ENCODE measurements around the gene CEP85L.

The CEP85L gene

DNA sequence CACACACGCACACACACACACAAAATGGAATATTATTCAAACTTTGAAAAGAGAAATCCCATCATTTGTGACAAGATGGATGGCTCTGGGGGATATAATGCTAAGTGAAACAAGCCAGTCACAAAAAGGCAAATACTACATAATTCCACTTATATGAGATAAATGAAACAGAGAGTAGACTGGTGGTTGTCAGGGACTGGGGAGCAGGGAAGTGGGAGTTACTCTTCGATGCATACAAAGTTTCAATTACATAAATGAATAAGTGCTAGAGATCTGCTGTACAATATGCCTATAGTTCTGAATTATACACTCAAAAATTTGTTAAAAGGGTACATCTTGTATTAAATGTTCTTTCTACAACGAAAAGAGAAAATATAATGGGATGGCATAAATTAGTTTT lies 161.4 kb downstream of the CEP85L start:
- Histone ChIP-seq H3K79me1 (ENCODE audit: low read length) (no peaks in the 10 kb centered on the region), H3K14ac (ENCODE audit: low read length) (no peak overlapping the region), H3K4me2 (ENCODE audit: low read length) (no peak overlapping the region), H4K91ac (ENCODE audit: low read depth, low read length) (no peak overlapping the region), H4K12ac (ENCODE audit: low read depth, low read length) (no peak overlapping the region), H3K9ac (ENCODE audit: low read length) (no peak overlapping the region), H3K79me2 (ENCODE audit: control insufficient read depth, insufficient read depth, low read length, poor library complexity) (no peaks in the 10 kb centered on the region), H3K4me1 (ENCODE audit: control insufficient read depth in 1 of 2, insufficient read depth in 2 of 2, low read length in 2 of 2) (peaks cover 2% of the 10 kb centered on the region in 2 experiments), H2AK5ac (ENCODE audit: low read length) (no peak overlapping the region), H4K8ac (ENCODE audit: low read depth, low read length) (no peak overlapping the region), H2AFZ (ENCODE audit: insufficient read depth, low read length, poor library complexity) (no peak overlapping the region), H2BK120ac (ENCODE audit: insufficient read depth, low read length, poor library complexity) (no peak overlapping the region), H3K9me3 (ENCODE audit: insufficient read depth, low read depth, low read length) (no peaks in the 10 kb centered on the region), H3K4me3 (ENCODE audit: low read depth, low read length) (no peak overlapping the region), H3K27me3 (ENCODE audit: insufficient read depth, low read length) (no peaks in the 10 kb centered on the region), H3K23ac (ENCODE audit: low read length) (no peak overlapping the region), H3K27ac (ENCODE audit: low read depth, low read length) (no peak overlapping the region), H3K18ac (ENCODE audit: low read length) (no peak overlapping the region), H3K36me3 (ENCODE audit: control insufficient read depth in 1 of 2, insufficient read depth in 2 of 2, low read length in 2 of 2) (peaks cover 0 to 2% of the 10 kb centered on the region in 2 experiments), H2BK5ac (ENCODE audit: low read depth, low read length, poor library complexity) (no peak overlapping the region), H3K4ac (ENCODE audit: low read depth, low read length) (no peak overlapping the region), H2BK12ac (ENCODE audit: low read length) (no peak overlapping the region)
- WGBS (ENCODE audit: extremely low coverage, insufficient coverage, insufficient read length), result no CpG with 5 or more reads among the region's 3 CpGs
- no peak for DNase-seq

DNA sequence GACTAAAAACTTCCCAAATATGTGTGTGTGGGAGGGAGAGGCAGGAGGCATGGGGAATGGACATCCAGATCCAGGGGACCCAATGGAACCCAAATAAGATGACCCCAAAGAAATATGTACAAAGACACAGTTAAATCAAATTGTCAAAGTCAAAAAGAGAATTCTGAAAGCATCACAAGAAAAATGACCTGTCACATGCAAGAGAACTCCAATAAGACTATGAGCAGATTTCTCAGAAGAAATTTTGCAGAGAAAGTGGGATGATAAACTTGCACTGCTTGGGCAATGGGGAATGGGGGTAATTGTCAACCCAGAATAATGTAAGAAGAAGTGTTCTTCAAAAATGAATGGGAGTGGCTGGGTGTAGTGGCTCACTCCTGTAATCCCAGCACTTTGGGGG lies 162.8 kb downstream of the CEP85L start:
- no peak overlapping the region for H3K14ac ChIP-seq (ENCODE audit: low read length)
- no peak overlapping the region for H3K4ac ChIP-seq (ENCODE audit: low read depth, low read length)
- H2BK12ac ChIP-seq (ENCODE audit: low read length), result no peak overlapping the region
- H4K12ac ChIP-seq (ENCODE audit: low read depth, low read length), result no peak overlapping the region
- no peak overlapping the region for H2BK120ac ChIP-seq (ENCODE audit: insufficient read depth, low read length, poor library complexity)
- H3K9ac ChIP-seq (ENCODE audit: low read length), result no peak overlapping the region
- no peak overlapping the region for H3K18ac ChIP-seq (ENCODE audit: low read length)
- no peaks in the 10 kb centered on the region for H3K79me1 ChIP-seq (ENCODE audit: low read length)
- no peak overlapping the region for H2BK5ac ChIP-seq (ENCODE audit: low read depth, low read length, poor library complexity)
- H2AK5ac ChIP-seq (ENCODE audit: low read length), result no peak overlapping the region
- no peaks in the 10 kb centered on the region for H3K9me3 ChIP-seq (ENCODE audit: insufficient read depth, low read depth, low read length)
- no peaks in the 10 kb centered on the region for H3K4me1 ChIP-seq (ENCODE audit: control insufficient read depth in 1 of 2, insufficient read depth in 2 of 2, low read length in 2 of 2)
- H2AFZ ChIP-seq (ENCODE audit: insufficient read depth, low read length, poor library complexity), result no peak overlapping the region
- H3K27ac ChIP-seq (ENCODE audit: low read depth, low read length), result no peak overlapping the region
- H3K4me3 ChIP-seq (ENCODE audit: low read depth, low read length), result no peak overlapping the region
- no peaks in the 10 kb centered on the region for H3K79me2 ChIP-seq (ENCODE audit: control insufficient read depth, insufficient read depth, low read length, poor library complexity)
- peaks cover 0 to 2% of the 10 kb centered on the region in 2 experiments for H3K36me3 ChIP-seq (ENCODE audit: control insufficient read depth in 1 of 2, insufficient read depth in 2 of 2, low read length in 2 of 2)
- DNase-seq, result no peak
- no peak overlapping the region for H3K23ac ChIP-seq (ENCODE audit: low read length)
- H3K27me3 ChIP-seq (ENCODE audit: insufficient read depth, low read length), result no peaks in the 10 kb centered on the region
- no peak overlapping the region for H3K4me2 ChIP-seq (ENCODE audit: low read length)
- H4K91ac ChIP-seq (ENCODE audit: low read depth, low read length), result no peak overlapping the region
- H4K8ac ChIP-seq (ENCODE audit: low read depth, low read length), result no peak overlapping the region

DNA sequence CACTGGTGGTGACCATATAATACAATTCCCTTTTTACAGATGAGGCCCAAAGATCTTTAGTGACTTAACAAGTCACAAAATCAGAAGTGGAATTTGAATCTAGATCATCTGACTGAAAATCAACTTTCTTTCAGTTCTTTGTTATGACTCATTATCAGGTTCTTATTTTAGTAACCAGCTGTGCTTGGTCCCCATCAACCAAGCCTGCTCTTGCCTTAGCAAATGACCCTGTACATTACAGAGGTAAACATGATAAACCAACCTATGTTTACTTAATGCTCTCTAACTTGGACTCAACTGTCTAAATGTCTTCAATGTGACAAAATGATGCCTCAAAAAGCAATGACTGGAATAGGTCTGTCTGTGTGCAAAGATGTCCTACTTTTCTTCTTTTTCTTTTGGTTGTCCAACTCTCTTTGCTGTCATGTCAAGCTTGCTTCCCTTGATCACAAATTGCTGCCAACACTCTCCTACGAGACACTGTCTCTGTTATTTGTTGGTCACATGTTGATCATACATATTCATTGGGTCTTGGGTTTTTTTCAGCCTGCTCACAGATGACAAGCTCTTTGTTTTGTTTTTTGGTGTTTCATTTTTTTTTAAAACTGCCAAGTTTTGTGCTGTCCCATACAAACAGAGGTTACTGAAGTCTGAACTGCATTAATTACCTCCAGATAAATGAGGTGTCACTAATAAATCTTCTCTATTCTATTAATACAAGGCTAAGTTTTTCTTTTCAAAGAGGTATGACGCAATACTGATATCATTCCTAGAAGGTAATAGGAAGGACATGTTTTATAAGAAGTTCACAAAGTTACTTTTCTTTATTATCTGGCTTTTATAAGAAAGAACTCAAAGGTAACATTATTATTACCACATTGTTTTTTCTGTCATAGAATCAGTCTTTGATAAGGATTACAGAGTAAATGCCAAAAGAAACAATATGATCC lies 165.5 kb downstream of the CEP85L start:
- H3K27ac ChIP-seq (ENCODE audit: low read depth, low read length), result no peak overlapping the region
- no peaks in the 10 kb centered on the region for H3K27me3 ChIP-seq (ENCODE audit: insufficient read depth, low read length)
- H3K4ac ChIP-seq (ENCODE audit: low read depth, low read length), result no peak overlapping the region
- WGBS (ENCODE audit: extremely low coverage, insufficient coverage, insufficient read length), result no CpG with 5 or more reads among the region's 2 CpGs
- H3K79me1 ChIP-seq (ENCODE audit: low read length), result no peaks in the 10 kb centered on the region
- H2AK5ac ChIP-seq (ENCODE audit: low read length), result no peak overlapping the region
- H3K36me3 ChIP-seq (ENCODE audit: control insufficient read depth in 1 of 2, insufficient read depth in 2 of 2, low read length in 2 of 2), result peaks cover 0 to 2% of the 10 kb centered on the region in 2 experiments
- no peaks in the 10 kb centered on the region for H3K9me3 ChIP-seq (ENCODE audit: insufficient read depth, low read depth, low read length)
- no peak overlapping the region for H3K18ac ChIP-seq (ENCODE audit: low read length)
- no peak overlapping the region for H4K91ac ChIP-seq (ENCODE audit: low read depth, low read length)
- no peak overlapping the region for H3K23ac ChIP-seq (ENCODE audit: low read length)
- H2BK12ac ChIP-seq (ENCODE audit: low read length), result no peak overlapping the region
- no peak overlapping the region for H3K14ac ChIP-seq (ENCODE audit: low read length)
- H4K12ac ChIP-seq (ENCODE audit: low read depth, low read length), result no peak overlapping the region
- H3K79me2 ChIP-seq (ENCODE audit: control insufficient read depth, insufficient read depth, low read length, poor library complexity), result no peaks in the 10 kb centered on the region
- no peak overlapping the region for H3K4me2 ChIP-seq (ENCODE audit: low read length)
- H4K8ac ChIP-seq (ENCODE audit: low read depth, low read length), result no peak overlapping the region
- no peak overlapping the region for H3K9ac ChIP-seq (ENCODE audit: low read length)
- no peak overlapping the region for H2BK120ac ChIP-seq (ENCODE audit: insufficient read depth, low read length, poor library complexity)
- no peak overlapping the region for H2AFZ ChIP-seq (ENCODE audit: insufficient read depth, low read length, poor library complexity)
- H3K4me3 ChIP-seq (ENCODE audit: low read depth, low read length), result no peak overlapping the region
- no peaks in the 10 kb centered on the region for H3K4me1 ChIP-seq (ENCODE audit: control insufficient read depth in 1 of 2, insufficient read depth in 2 of 2, low read length in 2 of 2)
- DNase-seq, result no peak
- no peak overlapping the region for H2BK5ac ChIP-seq (ENCODE audit: low read depth, low read length, poor library complexity)

GRCh38 chr6:118476551-118476950 lies 174.8 kb downstream of the CEP85L start:
- Histone ChIP-seq H3K79me1 (ENCODE audit: low read length) (no peaks in the 10 kb centered on the region), H4K91ac (ENCODE audit: low read depth, low read length) (no peak overlapping the region), H3K4me1 (ENCODE audit: control insufficient read depth in 1 of 2, insufficient read depth in 2 of 2, low read length in 2 of 2) (no peaks in the 10 kb centered on the region), H3K18ac (ENCODE audit: low read length) (no peak overlapping the region), H3K9ac (ENCODE audit: low read length) (no peak overlapping the region), H3K4ac (ENCODE audit: low read depth, low read length) (no peak overlapping the region), H3K23ac (ENCODE audit: low read length) (no peak overlapping the region), H3K9me3 (ENCODE audit: insufficient read depth, low read depth, low read length) (no peaks in the 10 kb centered on the region), H2BK120ac (ENCODE audit: insufficient read depth, low read length, poor library complexity) (no peak overlapping the region), H3K36me3 (ENCODE audit: control insufficient read depth in 1 of 2, insufficient read depth in 2 of 2, low read length in 2 of 2) (no peaks in the 10 kb centered on the region), H4K12ac (ENCODE audit: low read depth, low read length) (no peak overlapping the region), H4K8ac (ENCODE audit: low read depth, low read length) (no peak overlapping the region), H3K79me2 (ENCODE audit: control insufficient read depth, insufficient read depth, low read length, poor library complexity) (no peaks in the 10 kb centered on the region), H2AFZ (ENCODE audit: insufficient read depth, low read length, poor library complexity) (no peak overlapping the region), H3K4me3 (ENCODE audit: low read depth, low read length) (no peak overlapping the region), H2BK12ac (ENCODE audit: low read length) (no peak overlapping the region), H2BK5ac (ENCODE audit: low read depth, low read length, poor library complexity) (no peak overlapping the region), H3K14ac (ENCODE audit: low read length) (no peak overlapping the region), H3K27me3 (ENCODE audit: insufficient read depth, low read length) (no peaks in the 10 kb centered on the region), H3K27ac (ENCODE audit: low read depth, low read length) (no peak overlapping the region), H2AK5ac (ENCODE audit: low read length) (no peak overlapping the region), H3K4me2 (ENCODE audit: low read length) (no peak overlapping the region)
- no peak for DNase-seq
- no CpG with 5 or more reads among the region's 3 CpGs for WGBS (ENCODE audit: extremely low coverage, insufficient coverage, insufficient read length)
